GM18909 (cell line): ENCODE results near the gene OR5T1.

Experiments
- ATAC-seq: cut with Tn5 transposase; IDR thresholded peaks from one replicate; pipeline ENCODE4 v1.9.1; 2021; ENCODE audit warnings: mild to moderate bottlenecking; ENCODE audit not compliant: unreplicated experiment, poor library complexity

Gene OR5T1

DNA sequence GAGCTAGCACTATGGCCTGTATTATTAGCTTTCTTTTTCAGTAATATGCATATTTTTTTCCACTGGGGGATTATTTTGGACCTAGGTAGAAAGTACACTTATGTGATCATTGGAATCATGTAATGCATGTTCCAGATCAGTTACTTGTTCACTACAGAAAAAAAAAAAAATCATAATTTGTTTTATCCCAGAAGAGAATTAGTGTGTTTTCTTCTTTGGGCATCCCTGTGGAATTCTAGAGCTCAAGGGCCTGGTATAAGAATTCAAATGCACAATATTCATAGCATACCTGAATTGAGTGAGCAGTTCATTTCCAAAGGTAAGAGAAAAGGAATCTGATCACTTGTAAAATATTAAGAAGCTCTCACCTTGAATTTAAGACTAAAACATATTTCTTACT, at the start of gene OR5T1:
Gene OR5T1 (plus strand): TSS at position 301 of the 400 bp plus-strand sequence. CDS start 1,485 bp downstream, outside the sequence.
- no peak for ATAC-seq

DNA sequence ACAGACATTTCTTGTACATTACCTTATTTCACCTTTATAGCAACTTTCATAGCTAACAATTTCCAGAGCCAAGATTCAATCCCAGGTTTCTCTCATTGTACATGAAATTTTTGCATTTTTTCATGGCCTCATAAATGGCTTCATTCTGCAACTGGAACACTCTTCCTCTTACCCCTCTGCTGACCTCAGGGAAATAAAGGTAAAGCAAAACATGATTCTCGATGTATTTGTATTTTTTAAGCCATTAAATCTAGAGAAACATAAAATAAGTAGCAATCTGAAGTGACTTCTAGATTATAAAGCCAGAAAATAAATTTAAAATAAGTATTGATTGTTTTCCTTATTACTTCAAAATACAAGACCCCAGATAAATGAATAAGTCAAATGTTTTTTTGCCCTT, 39.8 kb upstream of the OR5T1 start, which contains the start of gene OR5T2:
Gene OR5T2 (minus strand): TSS at position 101 of the 400 bp plus-strand sequence. CDS start 1,193 bp downstream, outside the sequence.
- no peak for ATAC-seq

DNA sequence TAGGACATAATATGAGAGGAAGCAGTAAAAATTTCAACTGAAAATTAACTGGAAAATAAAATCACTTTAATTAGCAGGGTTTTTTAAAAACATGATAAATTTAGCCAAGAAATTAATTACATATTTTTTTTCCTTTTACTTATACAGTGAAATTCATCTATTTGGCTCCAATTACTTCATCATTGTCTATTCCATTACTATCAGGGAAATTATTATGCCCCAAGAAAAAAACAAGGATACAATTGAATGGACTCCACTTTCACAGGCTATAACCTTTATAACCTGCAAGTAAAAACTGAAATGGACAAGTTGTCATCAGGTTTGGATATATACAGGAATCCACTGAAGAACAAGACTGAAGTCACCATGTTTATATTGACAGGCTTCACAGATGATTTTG, 22.0 kb upstream of the OR5T1 start, which contains the start of gene OR5T3:
Gene OR5T3 (plus strand): TSS at position 301 of the 400 bp plus-strand sequence. CDS start 0 bp downstream, at position 301.
- ATAC-seq: no peak

DNA sequence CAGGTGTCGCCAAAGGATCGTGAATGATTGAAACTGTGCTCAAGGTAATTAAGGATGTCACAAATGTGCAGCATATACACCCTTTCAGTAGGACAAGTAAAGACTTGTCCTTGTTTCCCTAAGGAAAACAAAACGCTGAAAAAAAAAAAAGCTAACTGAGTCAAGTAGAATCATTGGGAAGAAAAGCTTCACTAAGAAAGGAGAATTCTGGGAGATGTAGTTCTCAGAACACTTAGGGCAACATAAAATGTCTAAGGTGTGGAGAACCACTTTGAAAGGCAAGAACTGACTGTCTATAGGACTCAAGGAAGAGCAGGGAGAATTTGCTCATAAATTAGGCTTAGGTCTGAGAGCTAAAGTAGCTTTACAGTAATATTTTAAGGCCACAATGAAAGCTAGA, 2.9 kb upstream of the OR5T1 start:
- no peak for ATAC-seq

DNA sequence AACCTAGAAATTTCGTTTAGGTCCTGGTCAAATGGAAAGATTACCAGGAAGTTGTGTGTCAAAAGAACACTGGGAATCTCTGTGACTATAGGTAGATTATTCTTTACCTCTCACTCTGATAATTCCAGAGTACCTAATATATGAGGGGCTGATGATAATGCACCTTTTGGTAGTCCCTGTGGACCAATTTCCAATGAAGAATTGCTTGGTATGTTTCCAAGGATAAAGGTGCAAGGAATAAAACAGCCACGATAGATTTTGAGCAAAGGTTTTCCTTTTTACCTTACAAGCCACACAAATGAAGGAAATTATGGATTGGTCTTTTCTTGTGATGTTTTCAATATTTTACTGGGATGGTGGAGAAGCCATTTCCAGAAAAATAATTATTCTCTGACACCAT, 18.2 kb downstream of the OR5T1 start, which contains the start of gene OR8H1:
Gene OR8H1 (minus strand): TSS at position 101 of the 400 bp plus-strand sequence. CDS start 1,192 bp downstream, outside the sequence.
- no peak for ATAC-seq

DNA sequence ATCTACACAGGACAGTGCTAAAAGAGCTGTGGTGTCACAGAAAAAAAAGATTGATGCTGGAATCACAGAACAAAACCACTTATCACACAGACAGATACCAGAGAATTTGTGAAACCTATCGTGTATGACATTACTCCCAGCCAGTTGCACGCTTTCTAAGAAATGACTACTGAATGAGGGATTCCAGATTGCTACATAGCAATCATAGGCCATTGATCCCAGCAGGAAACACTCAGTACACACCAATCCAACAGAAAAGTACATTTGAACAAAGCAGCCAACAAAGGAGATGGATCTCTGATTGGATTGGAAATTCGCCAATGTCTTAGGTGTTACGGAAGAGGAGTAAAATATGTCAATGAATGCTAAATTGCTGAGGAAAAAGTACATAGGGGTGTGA, 22.9 kb downstream of the OR5T1 start:
- no peak for ATAC-seq

DNA sequence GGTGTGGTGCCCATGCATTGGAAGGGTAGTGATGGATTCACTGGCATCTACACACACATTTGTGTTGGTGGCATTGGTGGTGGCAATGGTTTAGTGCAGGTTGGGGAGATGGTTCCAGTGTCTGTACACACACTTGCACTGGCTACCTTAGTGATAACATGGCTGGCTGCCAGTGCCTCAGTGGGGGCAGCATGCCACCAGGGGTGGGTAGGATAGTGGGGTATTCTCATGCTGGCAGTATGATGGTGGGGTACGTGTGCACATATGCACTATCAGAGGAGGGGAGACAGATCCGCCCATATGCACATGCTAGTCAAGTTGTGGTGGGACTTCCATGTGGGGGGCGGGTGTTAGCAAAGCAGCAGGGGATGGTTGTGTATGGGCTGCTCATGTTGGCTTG, 33.9 kb downstream of the OR5T1 start:
- no peak for ATAC-seq

DNA sequence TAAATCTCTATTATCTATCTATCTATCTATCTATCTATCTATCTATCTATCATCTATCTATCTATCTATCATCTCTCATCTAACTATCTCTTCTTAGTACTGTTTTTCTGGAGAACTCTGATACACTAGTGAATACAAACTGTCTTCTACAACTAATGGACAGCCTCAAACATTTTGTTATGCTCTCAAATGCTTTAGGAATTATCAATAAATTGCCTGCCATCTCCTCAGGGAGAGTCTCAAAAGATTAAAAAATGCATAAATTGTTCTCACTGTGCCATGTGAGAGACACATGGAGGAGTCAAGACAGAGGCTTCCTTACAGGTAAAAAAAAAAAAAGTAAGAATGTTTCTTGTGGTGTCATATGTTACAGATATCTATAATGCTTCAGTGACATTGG, 40.9 kb downstream of the OR5T1 start, which contains the start of gene OR8K3:
Gene OR8K3 (plus strand): TSS at position 301 of the 400 bp plus-strand sequence. CDS start 3,163 bp downstream, outside the sequence.
- ATAC-seq: no peak
